Measurements from ENCODE around the gene ST14.

GRCh38 chr11:130213143-130213978 lies 53.8 kb downstream of the ST14 start:
- TF ChIP-seq, protein P1, sequence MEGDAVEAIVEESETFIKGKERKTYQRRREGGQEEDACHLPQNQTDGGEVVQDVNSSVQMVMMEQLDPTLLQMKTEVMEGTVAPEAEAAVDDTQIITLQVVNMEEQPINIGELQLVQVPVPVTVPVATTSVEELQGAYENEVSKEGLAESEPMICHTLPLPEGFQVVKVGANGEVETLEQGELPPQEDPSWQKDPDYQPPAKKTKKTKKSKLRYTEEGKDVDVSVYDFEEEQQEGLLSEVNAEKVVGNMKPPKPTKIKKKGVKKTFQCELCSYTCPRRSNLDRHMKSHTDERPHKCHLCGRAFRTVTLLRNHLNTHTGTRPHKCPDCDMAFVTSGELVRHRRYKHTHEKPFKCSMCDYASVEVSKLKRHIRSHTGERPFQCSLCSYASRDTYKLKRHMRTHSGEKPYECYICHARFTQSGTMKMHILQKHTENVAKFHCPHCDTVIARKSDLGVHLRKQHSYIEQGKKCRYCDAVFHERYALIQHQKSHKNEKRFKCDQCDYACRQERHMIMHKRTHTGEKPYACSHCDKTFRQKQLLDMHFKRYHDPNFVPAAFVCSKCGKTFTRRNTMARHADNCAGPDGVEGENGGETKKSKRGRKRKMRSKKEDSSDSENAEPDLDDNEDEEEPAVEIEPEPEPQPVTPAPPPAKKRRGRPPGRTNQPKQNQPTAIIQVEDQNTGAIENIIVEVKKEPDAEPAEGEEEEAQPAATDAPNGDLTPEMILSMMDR (IDR thresholded peaks at IDR 0.05) = peak; percentile 80 to 94
- TF ChIP-seq POLR2AphosphoS5 (IDR thresholded peaks at IDR 0.05) = no peak
